Measurements from ENCODE around the gene FRMPD2.

FRMPD2 gene

GRCh38 chr10:48210391-48210790 is 64.1 kb downstream of the FRMPD2 start:
- peaks cover 3% of the 10 kb centered on the region; the same call in 1 of the 2 replicates for H3K4me1 ChIP-seq
- H3K36me3 ChIP-seq (replicated peaks) = no peaks in the 10 kb centered on the region
- no peaks in the 10 kb centered on the region for H3K27me3 ChIP-seq (ENCODE audit: low read depth)
- in situ Hi-C loops (cut with MboI; ENCODE audit: low sequenced_read_pairs) = no loop called here
- no peaks in the 10 kb centered on the region for H3K9me3 ChIP-seq
- H3K4me3 ChIP-seq = no peak overlapping the region
- DNase-seq (ENCODE audit: low spot score in 2 of 2) = no peak

GRCh38 chr10:48209241-48209640 is 65.3 kb downstream of the FRMPD2 start:
- Histone ChIP-seq H3K4me3 (no peak overlapping the region), H3K9me3 (no peaks in the 10 kb centered on the region), H3K36me3 (replicated peaks) (no peaks in the 10 kb centered on the region), H3K4me1 (no peaks in the 10 kb centered on the region), H3K27me3 (ENCODE audit: low read depth) (no peaks in the 10 kb centered on the region)
- in situ Hi-C loops (cut with MboI; ENCODE audit: low sequenced_read_pairs) = no loop called here
- no peak for DNase-seq (ENCODE audit: low spot score in 2 of 2)

- DNase-seq (ENCODE audit: low spot score in 2 of 2) = no peak
- Histone ChIP-seq H3K4me3 (no peak overlapping the region), H3K27me3 (ENCODE audit: low read depth) (no peaks in the 10 kb centered on the region), H3K36me3 (replicated peaks) (no peaks in the 10 kb centered on the region), H3K9me3 (no peaks in the 10 kb centered on the region), H3K4me1 (no peaks in the 10 kb centered on the region)
- in situ Hi-C loops (cut with MboI; ENCODE audit: low sequenced_read_pairs) = no loop called here
Observed at GRCh38 chr10:48207853-48208252, 66.6 kb downstream of the FRMPD2 start.

GRCh38 chr10:48206482-48207250 is 67.8 kb downstream of the FRMPD2 start:
- Histone ChIP-seq H3K36me3 (replicated peaks) (no peaks in the 10 kb centered on the region), H3K27me3 (ENCODE audit: low read depth) (no peaks in the 10 kb centered on the region), H3K4me3 (no peak overlapping the region), H3K9me3 (no peaks in the 10 kb centered on the region), H3K4me1 (no peaks in the 10 kb centered on the region)
- no peak for DNase-seq (ENCODE audit: low spot score in 2 of 2)
- in situ Hi-C loops (cut with MboI; ENCODE audit: low sequenced_read_pairs) = no loop called here

- Histone ChIP-seq H3K9me3 (no peaks in the 10 kb centered on the region), H3K4me3 (no peak overlapping the region), H3K36me3 (replicated peaks) (no peaks in the 10 kb centered on the region), H3K27me3 (ENCODE audit: low read depth) (no peaks in the 10 kb centered on the region), H3K4me1 (no peaks in the 10 kb centered on the region)
- in situ Hi-C loops (cut with MboI; ENCODE audit: low sequenced_read_pairs) = no loop called here
- DNase-seq (ENCODE audit: low spot score in 2 of 2) = no peak
Observed at GRCh38 chr10:48205918-48206317, 68.6 kb downstream of the FRMPD2 start.

- no peak overlapping the region for H3K4me3 ChIP-seq
- DNase-seq (ENCODE audit: low spot score in 2 of 2) = no peak
- no peaks in the 10 kb centered on the region for H3K4me1 ChIP-seq
- H3K36me3 ChIP-seq (replicated peaks) = no peaks in the 10 kb centered on the region
- H3K9me3 ChIP-seq = no peaks in the 10 kb centered on the region
- H3K27me3 ChIP-seq (ENCODE audit: low read depth) = no peaks in the 10 kb centered on the region
- in situ Hi-C loops (cut with MboI; ENCODE audit: low sequenced_read_pairs) = no loop called here
Observed at GRCh38 chr10:48199580-48200377, 74.7 kb downstream of the FRMPD2 start.

GRCh38 chr10:48197236-48197899 is 77.1 kb downstream of the FRMPD2 start:
- Histone ChIP-seq H3K4me3 (no peak overlapping the region), H3K4me1 (no peaks in the 10 kb centered on the region), H3K36me3 (replicated peaks) (no peaks in the 10 kb centered on the region), H3K27me3 (ENCODE audit: low read depth) (no peaks in the 10 kb centered on the region), H3K9me3 (no peaks in the 10 kb centered on the region)
- no peak for DNase-seq (ENCODE audit: low spot score in 2 of 2)
- in situ Hi-C loops (cut with MboI; ENCODE audit: low sequenced_read_pairs) = no loop called here

- Histone ChIP-seq H3K27me3 (ENCODE audit: low read depth) (no peaks in the 10 kb centered on the region), H3K4me3 (no peak overlapping the region), H3K9me3 (no peaks in the 10 kb centered on the region), H3K36me3 (replicated peaks) (no peaks in the 10 kb centered on the region), H3K4me1 (no peaks in the 10 kb centered on the region)
- in situ Hi-C loops (cut with MboI; ENCODE audit: low sequenced_read_pairs) = no loop called here
- no peak for DNase-seq (ENCODE audit: low spot score in 2 of 2)
Observed at GRCh38 chr10:48195803-48196202, 78.7 kb downstream of the FRMPD2 start.

GRCh38 chr10:48194830-48195229 is 79.7 kb downstream of the FRMPD2 start:
- H3K4me3 ChIP-seq = no peak overlapping the region
- no peaks in the 10 kb centered on the region for H3K36me3 ChIP-seq (replicated peaks)
- H3K9me3 ChIP-seq = no peaks in the 10 kb centered on the region
- no peaks in the 10 kb centered on the region for H3K27me3 ChIP-seq (ENCODE audit: low read depth)
- H3K4me1 ChIP-seq = no peaks in the 10 kb centered on the region
- no peak for DNase-seq (ENCODE audit: low spot score in 2 of 2)
- in situ Hi-C loops (cut with MboI; ENCODE audit: low sequenced_read_pairs) = no loop called here

GRCh38 chr10:48193556-48193955 is 80.9 kb downstream of the FRMPD2 start:
- no peaks in the 10 kb centered on the region for H3K4me1 ChIP-seq
- no peak for DNase-seq (ENCODE audit: low spot score in 2 of 2)

GRCh38 chr10:48192881-48193450 is 81.5 kb downstream of the FRMPD2 start:
- no peaks in the 10 kb centered on the region for H3K9me3 ChIP-seq
- in situ Hi-C loops (cut with MboI; ENCODE audit: low sequenced_read_pairs) = no loop called here
- DNase-seq (ENCODE audit: low spot score in 2 of 2) = no peak
- no peaks in the 10 kb centered on the region for H3K36me3 ChIP-seq (replicated peaks)
- H3K27me3 ChIP-seq (ENCODE audit: low read depth) = no peaks in the 10 kb centered on the region
- no peaks in the 10 kb centered on the region for H3K4me1 ChIP-seq
- no peak overlapping the region for H3K4me3 ChIP-seq

More at GRCh38 chr10:48193556-48193955, 80.9 kb downstream of the FRMPD2 start:
- no peak overlapping the region for H3K4me3 ChIP-seq
- H3K9me3 ChIP-seq = no peaks in the 10 kb centered on the region
- H3K27me3 ChIP-seq (ENCODE audit: low read depth) = no peaks in the 10 kb centered on the region
- no peaks in the 10 kb centered on the region for H3K36me3 ChIP-seq (replicated peaks)
- in situ Hi-C loops (cut with MboI; ENCODE audit: low sequenced_read_pairs) = no loop called here

- no peaks in the 10 kb centered on the region for H3K36me3 ChIP-seq (replicated peaks)
- H3K4me3 ChIP-seq = no peak overlapping the region
- no peaks in the 10 kb centered on the region; the same call in 1 of the 2 replicates for H3K27me3 ChIP-seq (ENCODE audit: low read depth)
- in situ Hi-C loops (cut with MboI; ENCODE audit: low sequenced_read_pairs) = no loop called here
- H3K9me3 ChIP-seq = no peaks in the 10 kb centered on the region
- DNase-seq (ENCODE audit: low spot score in 2 of 2) = no peak
- no peaks in the 10 kb centered on the region for H3K4me1 ChIP-seq
Observed at GRCh38 chr10:48187713-48188485, 86.6 kb downstream of the FRMPD2 start.

- no peak for DNase-seq (ENCODE audit: low spot score in 2 of 2)
- in situ Hi-C loops (cut with MboI; ENCODE audit: low sequenced_read_pairs) = no loop called here
- Histone ChIP-seq H3K36me3 (replicated peaks) (no peaks in the 10 kb centered on the region), H3K9me3 (no peaks in the 10 kb centered on the region), H3K4me3 (no peak overlapping the region), H3K27me3 (ENCODE audit: low read depth) (no peaks in the 10 kb centered on the region; the same call in 1 of the 2 replicates), H3K4me1 (no peaks in the 10 kb centered on the region)
Observed at GRCh38 chr10:48187126-48187525, 87.4 kb downstream of the FRMPD2 start.

Data from HAP-1 (cell line).